ENCODE data around the gene MOSPD2.

The MOSPD2 gene

GRCh38 chrX:14964500-14964899, 91.3 kb downstream of the MOSPD2 start:
- TF ChIP-seq, protein P1, sequence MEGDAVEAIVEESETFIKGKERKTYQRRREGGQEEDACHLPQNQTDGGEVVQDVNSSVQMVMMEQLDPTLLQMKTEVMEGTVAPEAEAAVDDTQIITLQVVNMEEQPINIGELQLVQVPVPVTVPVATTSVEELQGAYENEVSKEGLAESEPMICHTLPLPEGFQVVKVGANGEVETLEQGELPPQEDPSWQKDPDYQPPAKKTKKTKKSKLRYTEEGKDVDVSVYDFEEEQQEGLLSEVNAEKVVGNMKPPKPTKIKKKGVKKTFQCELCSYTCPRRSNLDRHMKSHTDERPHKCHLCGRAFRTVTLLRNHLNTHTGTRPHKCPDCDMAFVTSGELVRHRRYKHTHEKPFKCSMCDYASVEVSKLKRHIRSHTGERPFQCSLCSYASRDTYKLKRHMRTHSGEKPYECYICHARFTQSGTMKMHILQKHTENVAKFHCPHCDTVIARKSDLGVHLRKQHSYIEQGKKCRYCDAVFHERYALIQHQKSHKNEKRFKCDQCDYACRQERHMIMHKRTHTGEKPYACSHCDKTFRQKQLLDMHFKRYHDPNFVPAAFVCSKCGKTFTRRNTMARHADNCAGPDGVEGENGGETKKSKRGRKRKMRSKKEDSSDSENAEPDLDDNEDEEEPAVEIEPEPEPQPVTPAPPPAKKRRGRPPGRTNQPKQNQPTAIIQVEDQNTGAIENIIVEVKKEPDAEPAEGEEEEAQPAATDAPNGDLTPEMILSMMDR (conservative IDR thresholded peaks at IDR 0.05; ENCODE audit: low read depth) = no peak
- no peak overlapping the region for H3K27ac ChIP-seq
- DNase-seq (ENCODE audit: low spot score) = no peak
- CTCF ChIA-PET = no interaction called here
- POLR2A ChIA-PET (ENCODE audit: low non-redundant PET) = no interaction called here

All from RWPE1 (cell line).